ENCODE data around the gene ZNF628.

ZNF628 gene

DNA sequence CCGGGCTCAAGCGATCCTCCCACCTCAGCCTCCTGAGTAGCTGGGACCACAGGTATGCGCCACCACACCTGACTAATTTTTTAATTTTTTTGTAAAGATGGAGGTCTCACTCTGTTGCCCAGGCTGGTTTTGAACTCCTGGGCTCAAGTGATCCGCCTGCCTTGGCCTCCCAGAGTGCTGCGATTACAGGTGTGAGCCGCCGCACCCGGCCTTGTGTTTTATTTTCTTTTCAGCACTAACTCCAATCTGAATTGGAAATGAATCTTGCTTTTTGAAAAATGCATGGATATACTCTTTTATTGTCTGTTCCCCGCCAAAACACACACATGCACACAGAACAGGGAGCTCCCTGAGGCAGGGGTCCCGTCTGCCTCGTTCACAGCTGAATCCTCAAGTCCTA lies 13.7 kb upstream of the ZNF628 start:
- ChIA-PET POLR2A (interaction anchor here (1.0 to 1.3 kb wide), 3 partner anchors 9 to 345 kb away, joined by 3 to 5 read pairs (median 4); partner anchors contain the start of genes PPP1R12C and ZNF628), CTCF (interaction anchor here (0.6 to 1.6 kb wide), 6 partner anchors 9 to 372 kb away, joined by 3 to 12 read pairs (median 3); no protein-coding TSS in a partner anchor)
- TF ChIP-seq ZNF677 (tag by site-specific recombination; IDR thresholded peaks at IDR 0.05) (no peak), GLIS1 (tag by site-specific recombination; IDR thresholded peaks at IDR 0.05) (no peak), ZNF362 (tag by site-specific recombination; IDR thresholded peaks at IDR 0.05) (no peak), ZNF133 (tag by site-specific recombination; IDR thresholded peaks at IDR 0.05) (no peak), ZNF404 (tag by site-specific recombination; IDR thresholded peaks at IDR 0.05) (no peak)
- Histone ChIP-seq H3K4me3 (ENCODE audit: low read depth, low read length) (no peak overlapping the region), H3K27ac (ENCODE audit: extremely low read depth, low read depth, low read length) (no peak overlapping the region), H3K9me3 (ENCODE audit: control insufficient read depth, insufficient read depth, low read depth, low read length) (no peaks in the 10 kb centered on the region), H3K4me1 (ENCODE audit: control insufficient read depth, insufficient read depth, low read length) (peaks cover 12% of the 10 kb centered on the region), H3K36me3 (ENCODE audit: control insufficient read depth in 2 of 2, insufficient read depth in 1 of 2, low read length in 2 of 2) (no peaks in the 10 kb centered on the region)

DNA sequence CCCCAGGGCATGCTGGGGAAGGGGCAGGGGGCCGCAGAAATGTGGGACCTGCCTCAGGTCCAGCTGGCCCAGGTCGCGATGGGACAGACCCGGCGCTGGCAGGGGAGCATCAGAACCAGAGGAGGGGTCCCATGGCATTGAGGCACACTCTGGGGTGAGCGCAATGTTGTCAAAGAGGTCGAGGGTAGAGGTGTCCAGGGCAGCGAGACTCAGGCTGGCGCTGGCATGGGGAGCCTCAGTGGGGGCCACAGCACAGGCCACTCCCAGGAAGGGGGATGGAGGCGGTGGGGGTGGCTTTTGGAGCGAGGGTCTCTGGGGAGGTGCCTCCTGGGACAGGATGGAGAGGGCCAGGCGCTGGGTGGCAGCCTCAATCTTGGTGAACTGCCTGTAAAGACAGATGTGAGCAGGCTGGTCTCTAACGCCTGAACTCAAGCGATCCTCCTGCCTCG lies 12.8 kb upstream of the ZNF628 start:
- no peak for TF ChIP-seq MEIS1 (CRISPR knock-in tag; IDR thresholded peaks at IDR 0.05; ENCODE audit: borderline replicate concordance)
- Histone ChIP-seq H3K4me3 (ENCODE audit: low read depth, low read length) (no peak overlapping the region), H3K36me3 (ENCODE audit: control insufficient read depth in 2 of 2, insufficient read depth in 1 of 2, low read length in 2 of 2) (no peaks in the 10 kb centered on the region), H3K27ac (ENCODE audit: extremely low read depth, low read depth, low read length) (no peak overlapping the region), H3K9me3 (ENCODE audit: control insufficient read depth, insufficient read depth, low read depth, low read length) (no peaks in the 10 kb centered on the region), H3K4me1 (ENCODE audit: control insufficient read depth, insufficient read depth, low read length) (peaks cover 12% of the 10 kb centered on the region)
- POLR2A ChIA-PET: interaction anchor here (1.2 kb wide), 1 partner anchor 13 kb away, joined by 5 read pairs; the partner anchor contains the start of gene ZNF628
- CTCF ChIA-PET: no interaction called here

GRCh38 chr19:55464039-55464661 lies 12.3 kb upstream of the ZNF628 start:
- Histone ChIP-seq H3K27ac (ENCODE audit: extremely low read depth, low read depth, low read length) (no peak overlapping the region), H3K9me3 (ENCODE audit: control insufficient read depth, insufficient read depth, low read depth, low read length) (no peaks in the 10 kb centered on the region), H3K4me3 (ENCODE audit: low read depth, low read length) (no peak overlapping the region), H3K4me1 (ENCODE audit: control insufficient read depth, insufficient read depth, low read length) (peaks cover 12% of the 10 kb centered on the region), H3K36me3 (ENCODE audit: control insufficient read depth in 2 of 2, insufficient read depth in 1 of 2, low read length in 2 of 2) (no peaks in the 10 kb centered on the region)
- POLR2A ChIA-PET: no interaction called here
- CTCF ChIA-PET: no interaction called here
- TF ChIP-seq KLF8 (tag by site-specific recombination; IDR thresholded peaks at IDR 0.05): no peak
- no peak for TF ChIP-seq ZNF175 (tag by site-specific recombination; IDR thresholded peaks at IDR 0.05)
- TF ChIP-seq, protein P1, sequence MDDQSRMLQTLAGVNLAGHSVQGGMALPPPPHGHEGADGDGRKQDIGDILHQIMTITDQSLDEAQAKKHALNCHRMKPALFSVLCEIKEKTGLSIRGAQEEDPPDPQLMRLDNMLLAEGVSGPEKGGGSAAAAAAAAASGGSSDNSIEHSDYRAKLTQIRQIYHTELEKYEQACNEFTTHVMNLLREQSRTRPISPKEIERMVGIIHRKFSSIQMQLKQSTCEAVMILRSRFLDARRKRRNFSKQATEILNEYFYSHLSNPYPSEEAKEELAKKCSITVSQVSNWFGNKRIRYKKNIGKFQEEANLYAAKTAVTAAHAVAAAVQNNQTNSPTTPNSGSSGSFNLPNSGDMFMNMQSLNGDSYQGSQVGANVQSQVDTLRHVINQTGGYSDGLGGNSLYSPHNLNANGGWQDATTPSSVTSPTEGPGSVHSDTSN (CRISPR knock-in tag; IDR thresholded peaks at IDR 0.05): no peak
- TF ChIP-seq OSR2 (tag by site-specific recombination; IDR thresholded peaks at IDR 0.05): no peak
- TF ChIP-seq ZNF664 (tag by site-specific recombination; IDR thresholded peaks at IDR 0.05): no peak
- TF ChIP-seq, protein P2, sequence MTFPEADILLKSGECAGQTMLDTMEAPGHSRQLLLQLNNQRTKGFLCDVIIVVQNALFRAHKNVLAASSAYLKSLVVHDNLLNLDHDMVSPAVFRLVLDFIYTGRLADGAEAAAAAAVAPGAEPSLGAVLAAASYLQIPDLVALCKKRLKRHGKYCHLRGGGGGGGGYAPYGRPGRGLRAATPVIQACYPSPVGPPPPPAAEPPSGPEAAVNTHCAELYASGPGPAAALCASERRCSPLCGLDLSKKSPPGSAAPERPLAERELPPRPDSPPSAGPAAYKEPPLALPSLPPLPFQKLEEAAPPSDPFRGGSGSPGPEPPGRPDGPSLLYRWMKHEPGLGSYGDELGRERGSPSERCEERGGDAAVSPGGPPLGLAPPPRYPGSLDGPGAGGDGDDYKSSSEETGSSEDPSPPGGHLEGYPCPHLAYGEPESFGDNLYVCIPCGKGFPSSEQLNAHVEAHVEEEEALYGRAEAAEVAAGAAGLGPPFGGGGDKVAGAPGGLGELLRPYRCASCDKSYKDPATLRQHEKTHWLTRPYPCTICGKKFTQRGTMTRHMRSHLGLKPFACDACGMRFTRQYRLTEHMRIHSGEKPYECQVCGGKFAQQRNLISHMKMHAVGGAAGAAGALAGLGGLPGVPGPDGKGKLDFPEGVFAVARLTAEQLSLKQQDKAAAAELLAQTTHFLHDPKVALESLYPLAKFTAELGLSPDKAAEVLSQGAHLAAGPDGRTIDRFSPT (tag by site-specific recombination; IDR thresholded peaks at IDR 0.05): no peak
- no peak for TF ChIP-seq ZNF560 (tag by site-specific recombination; IDR thresholded peaks at IDR 0.05; ENCODE audit: borderline replicate concordance)
- TF ChIP-seq OVOL3 (tag by site-specific recombination; IDR thresholded peaks at IDR 0.05): no peak
- no peak for TF ChIP-seq PRDM4 (tag by site-specific recombination; IDR thresholded peaks at IDR 0.05)
- TF ChIP-seq ZNF19 (tag by site-specific recombination; IDR thresholded peaks at IDR 0.05; ENCODE audit: low read depth): no peak
- TF ChIP-seq, protein P3, sequence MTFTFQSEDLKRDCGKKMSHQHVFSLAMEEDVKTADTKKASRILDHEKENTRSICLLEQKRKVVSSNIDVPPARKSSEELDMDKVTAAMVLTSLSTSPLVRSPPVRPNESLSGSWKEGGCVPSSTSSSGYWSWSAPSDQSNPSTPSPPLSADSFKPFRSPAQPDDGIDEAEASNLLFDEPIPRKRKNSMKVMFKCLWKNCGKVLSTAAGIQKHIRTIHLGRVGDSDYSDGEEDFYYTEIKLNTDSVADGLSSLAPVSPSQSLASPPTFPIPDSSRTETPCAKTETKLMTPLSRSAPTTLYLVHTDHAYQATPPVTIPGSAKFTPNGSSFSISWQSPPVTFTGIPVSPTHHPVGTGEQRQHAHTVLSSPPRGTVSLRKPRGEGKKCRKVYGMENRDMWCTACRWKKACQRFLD (tag by site-specific recombination; IDR thresholded peaks at IDR 0.05): no peak
- no peak for TF ChIP-seq SP3 (tag by site-specific recombination; IDR thresholded peaks at IDR 0.05)
- no peak for TF ChIP-seq ZNF404 (tag by site-specific recombination; IDR thresholded peaks at IDR 0.05)
- no peak for TF ChIP-seq ZNF266 (tag by site-specific recombination; IDR thresholded peaks at IDR 0.05; ENCODE audit: low read depth)

Measured in HEK293 (cell line).